Activated CD8-positive, alpha-beta memory T cell treated with anti-CD3 and anti-CD28 coated beads for 1 hour (primary cell): ENCODE results near the gene CXCL17.
"Not testable (repeated sequence)": the region's sequence is repeated elsewhere in the genome, so short reads cannot be mapped to it uniquely, and the experiment has no call there.

Experiments
- DNase-seq, 2 donors: peaks; one replicate each; pipeline ENCODE4 v3.0.0-alpha.2; 2020; ENCODE audit warnings: low read depth in 1 of 2; ENCODE audit errors: extremely low read depth in 1 of 2

CXCL17 gene, protein sequence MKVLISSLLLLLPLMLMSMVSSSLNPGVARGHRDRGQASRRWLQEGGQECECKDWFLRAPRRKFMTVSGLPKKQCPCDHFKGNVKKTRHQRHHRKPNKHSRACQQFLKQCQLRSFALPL

DNA sequence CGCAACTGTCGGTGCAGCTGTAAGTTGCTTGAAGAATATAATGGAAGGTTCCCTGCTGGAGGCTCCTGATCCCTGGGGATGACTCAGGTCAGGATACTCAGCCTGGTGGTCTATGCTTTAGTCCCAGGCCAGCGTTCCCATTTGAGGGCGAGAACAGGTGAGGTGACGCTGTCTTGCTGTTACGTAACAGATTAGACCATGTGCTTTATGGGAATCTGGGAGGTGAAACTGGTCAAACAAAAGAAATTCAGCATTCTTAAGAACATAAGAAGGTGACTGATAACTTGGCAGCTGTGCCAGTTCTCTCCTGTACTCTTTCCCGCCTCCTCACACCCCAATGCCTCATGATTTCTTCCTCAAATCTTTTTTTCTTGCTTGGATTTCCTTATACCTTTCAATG is at the start of gene CXCL17:
Gene CXCL17 (minus strand): TSS at position 114 of the 400 bp plus-strand sequence. CDS start 114 bp downstream, outside the sequence.
- no peak for DNase-seq

DNA sequence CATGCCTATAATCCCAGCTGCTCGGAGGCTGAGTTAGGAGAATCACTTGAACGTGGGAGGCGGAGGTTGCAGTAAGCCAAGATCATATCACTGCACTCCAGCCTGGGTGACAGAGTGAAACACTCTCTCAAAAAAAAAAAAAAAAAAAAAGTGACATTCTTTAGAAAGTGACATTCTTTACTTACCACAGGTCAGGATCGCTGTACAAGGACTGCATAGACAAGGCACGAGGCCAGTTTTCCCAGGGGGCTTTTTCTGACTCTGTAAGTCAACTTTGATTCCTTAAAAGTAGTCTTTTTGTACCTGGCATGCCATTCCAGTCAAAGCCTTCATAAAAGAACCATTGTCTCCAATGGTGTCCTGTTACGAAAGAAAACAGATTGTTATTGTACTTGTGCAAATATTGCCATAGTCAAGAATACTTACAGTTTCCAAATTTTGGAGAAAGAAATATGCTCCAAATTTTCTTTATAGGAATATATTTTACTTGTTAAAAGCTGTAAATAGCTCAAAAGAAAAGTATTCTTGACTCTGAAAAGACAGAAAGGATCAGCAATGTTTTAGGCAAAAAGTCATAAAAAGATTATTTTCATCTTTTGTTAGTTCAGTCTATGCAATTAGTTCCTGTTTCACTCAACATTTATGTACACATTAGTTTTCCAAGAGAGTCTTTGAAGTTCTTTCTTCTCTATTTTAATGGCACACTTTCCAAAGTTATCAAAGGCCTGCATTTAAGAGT is 46.2 kb upstream of the CXCL17 start:
- no peak for DNase-seq

DNA sequence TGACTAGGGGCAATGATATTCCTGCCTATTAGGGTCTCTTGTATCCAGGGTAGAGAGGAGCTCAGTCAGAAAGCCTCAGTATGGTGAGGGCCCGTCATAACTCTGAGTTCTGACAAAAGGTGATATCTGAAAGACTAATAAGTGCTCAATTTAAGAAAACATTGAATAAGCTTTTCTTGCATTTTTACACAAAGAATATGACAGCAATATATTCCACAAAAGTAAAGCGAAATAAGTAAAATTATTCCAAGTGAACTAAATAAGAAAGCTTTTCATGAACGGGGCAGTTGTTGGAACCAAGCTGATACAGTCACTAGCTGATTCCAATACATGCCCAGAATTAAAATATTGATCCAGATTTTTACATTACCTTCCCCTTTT is 45.0 kb upstream of the CXCL17 start:
- no peak for DNase-seq

DNA sequence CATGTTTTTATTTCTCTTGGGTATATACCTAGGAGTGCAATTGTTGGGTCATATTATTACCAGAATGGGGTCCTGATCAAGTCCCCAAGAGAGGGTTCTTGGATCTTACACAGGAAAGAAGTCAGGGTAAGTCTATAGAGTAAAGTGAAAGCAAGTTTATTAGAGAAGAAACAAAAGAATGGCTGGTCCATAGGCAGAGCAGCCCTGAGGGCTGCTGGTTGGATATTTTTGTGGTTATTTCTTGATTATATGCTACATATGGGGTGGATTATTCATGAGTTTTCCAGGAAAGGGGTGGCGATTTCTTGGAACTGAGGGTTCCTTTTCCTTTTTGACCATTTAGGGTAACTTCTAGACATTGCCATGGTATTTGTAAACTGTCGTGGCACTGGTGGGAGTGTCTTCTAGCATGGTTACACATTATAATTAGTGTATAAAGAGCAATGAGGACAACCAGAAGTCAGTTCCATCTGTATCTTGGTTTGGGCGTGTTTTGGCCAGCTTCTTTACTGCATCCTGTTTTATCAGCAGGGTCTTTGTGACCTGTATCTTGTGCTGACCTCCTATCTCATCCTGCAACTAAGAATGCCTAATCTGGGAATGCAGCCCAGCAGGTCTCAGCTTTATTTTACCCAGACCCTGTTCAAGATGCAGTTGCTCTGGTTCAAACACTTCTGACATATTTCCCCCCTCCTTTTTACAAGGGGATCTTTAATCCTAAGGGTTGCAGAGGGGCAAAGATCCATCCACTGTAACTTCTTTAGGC is 44.5 kb upstream of the CXCL17 start:
- DNase-seq, result no peak

DNA sequence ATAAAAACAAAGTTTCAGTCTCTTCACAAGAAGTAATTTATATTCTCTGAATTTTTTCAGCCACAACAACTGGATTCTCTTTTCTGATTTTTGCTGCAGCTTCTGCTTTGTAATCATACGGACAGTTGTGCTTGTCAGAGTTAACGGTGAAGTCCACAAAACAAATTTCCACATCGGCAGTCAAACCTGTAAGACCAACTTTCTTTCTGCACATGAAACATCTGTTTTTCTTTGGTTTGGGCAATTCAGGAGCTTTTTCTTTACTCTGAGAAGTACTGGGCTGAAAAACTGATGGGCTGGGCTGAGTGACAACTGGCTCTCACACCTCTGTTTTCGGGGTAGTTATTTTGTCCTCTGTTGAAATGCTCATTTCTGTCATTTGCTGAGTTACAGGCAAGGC is 42.3 kb upstream of the CXCL17 start:
- not testable (repeated sequence) for DNase-seq

DNA sequence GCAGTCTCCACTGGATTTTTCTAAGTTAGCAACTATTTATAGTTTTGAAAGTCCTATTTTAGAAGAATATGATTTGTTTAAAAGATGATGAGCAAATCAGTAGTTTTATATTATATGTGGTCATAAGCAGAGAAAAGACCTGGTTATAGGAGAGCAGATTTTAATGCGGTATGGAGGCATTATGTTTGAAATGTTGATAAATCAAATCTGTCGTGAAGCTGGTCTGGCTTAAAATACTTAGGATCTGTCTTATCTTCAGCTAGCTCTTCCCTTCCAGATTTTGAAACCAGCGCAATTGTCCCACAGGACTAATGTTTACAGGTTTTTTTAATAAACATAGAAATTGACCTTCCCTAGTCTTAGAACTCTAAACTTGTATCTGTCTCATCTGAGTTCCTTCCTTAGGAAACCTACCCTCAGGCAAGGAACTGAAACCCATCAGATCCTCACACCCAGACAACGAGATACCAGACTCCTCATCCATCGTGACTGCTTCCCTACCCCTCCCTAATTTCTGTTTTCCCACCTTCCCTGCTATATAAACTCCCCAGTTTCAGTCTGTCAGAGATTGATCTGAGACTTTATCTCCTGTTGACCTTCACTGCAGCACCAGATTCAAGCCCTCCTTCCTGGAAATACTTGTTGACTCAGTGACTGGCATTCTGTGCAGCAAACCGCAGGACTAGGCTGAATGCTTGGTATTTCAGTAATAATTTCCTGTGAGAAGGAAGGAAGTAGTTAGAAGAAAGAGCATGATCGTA is 37.8 kb upstream of the CXCL17 start:
- DNase-seq, result no peak

DNA sequence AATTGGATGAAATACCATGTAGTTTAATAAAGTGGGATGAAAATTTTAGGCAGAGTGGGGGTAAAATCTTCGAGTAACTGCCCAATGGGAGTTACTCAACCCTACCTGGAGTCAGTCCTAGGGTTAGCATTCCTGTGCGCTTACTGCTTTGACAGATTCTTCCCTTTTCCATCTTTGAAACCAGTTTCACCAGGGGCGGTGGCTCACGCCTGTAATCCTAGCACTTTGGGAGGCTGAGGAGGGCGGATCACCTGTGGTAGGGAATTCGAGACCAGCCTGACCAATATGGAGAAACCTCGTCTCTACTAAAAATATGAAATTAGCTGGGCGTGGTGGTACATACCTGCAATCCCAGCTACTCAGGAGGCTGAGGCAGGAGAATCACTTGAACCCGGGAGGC is 37.0 kb upstream of the CXCL17 start:
- DNase-seq, result no peak

DNA sequence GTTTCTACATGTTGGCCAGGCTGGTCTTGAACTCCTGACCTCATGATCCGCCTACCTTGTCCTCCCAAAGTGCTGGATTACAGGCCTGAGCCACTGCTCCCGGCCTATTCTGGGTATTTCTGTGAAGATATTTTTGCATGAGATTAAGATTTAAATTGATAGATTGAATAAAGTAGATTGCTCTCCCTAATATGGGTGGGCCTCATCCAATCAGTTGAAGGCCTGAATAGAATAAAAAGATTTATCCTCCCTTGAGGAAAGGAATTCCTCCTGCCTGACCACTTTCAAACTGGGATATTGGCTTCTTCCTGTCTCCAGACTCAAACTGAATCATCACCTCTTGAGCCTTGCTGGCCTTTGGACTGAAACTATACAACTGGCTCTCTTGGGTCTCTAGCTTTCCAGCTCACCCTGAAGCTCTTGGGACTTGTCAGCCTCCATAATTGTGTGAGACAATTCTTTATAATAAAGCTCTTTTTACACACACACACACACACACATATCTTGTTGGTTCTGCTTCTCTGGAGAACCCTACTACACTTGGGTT is 36.1 kb upstream of the CXCL17 start:
- DNase-seq, result no peak

DNA sequence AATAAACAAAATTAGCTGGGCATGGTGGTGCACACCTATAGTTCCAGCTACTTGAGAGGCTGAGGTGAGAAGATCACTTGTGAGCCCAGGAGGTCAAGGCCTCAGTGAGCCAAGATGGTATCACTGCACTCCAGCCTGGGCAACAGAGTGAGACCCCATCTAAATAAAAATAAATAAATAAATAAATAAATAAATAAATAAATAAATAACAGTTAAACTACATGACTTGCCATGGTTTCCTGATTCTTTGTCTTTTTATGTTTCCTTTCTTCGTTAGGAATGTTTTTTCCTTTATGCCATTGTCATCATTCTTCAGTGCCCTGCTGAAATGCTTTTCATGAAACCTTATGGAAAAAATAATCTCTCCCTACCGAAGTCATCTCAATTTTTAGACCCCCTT is 35.2 kb upstream of the CXCL17 start:
- no peak for DNase-seq

DNA sequence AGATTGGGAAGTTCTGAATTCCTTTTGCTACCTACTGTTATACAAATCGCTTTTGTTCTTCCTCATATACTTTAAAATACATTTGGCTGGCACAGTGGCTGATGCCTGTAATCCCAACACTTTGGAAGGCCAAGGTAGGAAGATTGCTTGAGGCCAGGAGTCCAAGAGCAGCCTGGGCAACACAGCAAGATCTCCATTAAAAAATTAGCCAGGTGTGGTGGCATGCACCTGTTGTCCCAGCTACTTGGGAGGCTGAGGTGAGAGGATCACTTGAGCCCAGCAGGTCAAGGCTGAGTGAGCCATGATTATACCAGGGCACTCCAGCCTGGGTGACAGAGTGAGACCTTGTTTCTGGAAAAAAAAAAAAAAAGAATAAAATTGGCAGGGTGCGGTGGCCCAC is 34.4 kb upstream of the CXCL17 start:
- no peak for DNase-seq

DNA sequence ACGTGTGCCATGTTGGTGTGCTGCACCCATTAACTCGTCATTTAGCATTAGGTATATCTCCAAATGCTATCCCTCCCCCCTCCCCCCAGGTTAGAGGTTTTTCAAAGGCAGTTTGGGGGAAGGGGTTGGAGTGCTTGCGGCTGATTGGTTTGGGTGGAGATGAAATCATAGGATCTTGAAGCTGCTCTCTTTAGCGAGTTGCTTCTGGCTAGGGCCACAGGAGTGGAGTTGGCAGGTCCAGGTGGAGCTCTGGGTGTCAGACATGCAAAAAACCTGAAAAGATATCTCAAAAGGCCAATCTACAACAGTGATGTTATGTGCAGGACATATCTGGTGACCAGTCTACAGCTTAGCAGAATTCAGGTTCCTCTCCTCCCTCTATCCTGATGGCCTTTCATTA is 32.6 kb upstream of the CXCL17 start:
- DNase-seq, result no peak

DNA sequence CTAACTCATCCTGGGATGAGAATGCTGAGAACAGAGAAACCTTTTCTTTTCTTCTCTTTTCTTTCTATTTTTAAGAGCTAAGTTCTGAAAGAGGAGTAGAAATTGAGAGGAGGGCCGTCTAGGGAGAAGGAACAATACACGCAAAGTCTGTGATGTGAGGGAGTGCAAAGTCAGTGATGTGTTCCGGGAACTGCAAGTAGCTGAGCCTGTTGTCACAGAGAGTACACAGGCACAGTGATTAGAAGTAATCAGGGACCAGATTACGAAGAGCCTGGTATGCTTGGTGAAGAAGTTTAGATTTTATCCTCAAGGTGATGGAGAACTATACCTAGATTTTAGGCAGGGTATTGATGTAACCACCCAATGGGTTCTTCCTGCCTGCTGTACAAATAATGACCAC is 32.0 kb upstream of the CXCL17 start:
- no peak for DNase-seq

DNA sequence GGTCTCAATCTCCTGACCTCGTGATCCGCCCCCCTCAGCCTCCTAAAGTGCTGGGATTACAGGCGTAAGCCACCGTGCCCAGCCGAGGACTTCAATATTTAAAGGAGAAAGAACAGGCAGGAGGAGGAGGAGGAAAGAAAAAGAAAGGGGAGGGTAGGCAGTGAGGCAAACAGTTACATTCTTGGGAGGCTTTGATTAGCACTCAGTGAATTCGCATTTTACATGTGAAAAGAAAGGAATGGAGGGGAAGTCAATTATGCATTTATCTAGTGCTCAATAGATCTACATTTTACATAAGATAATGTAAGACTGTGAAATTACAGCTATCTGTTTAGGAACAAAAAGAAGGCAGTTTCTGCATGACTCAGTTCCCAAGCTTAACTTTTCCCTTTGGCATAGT is 30.9 kb upstream of the CXCL17 start:
- DNase-seq, result no peak

DNA sequence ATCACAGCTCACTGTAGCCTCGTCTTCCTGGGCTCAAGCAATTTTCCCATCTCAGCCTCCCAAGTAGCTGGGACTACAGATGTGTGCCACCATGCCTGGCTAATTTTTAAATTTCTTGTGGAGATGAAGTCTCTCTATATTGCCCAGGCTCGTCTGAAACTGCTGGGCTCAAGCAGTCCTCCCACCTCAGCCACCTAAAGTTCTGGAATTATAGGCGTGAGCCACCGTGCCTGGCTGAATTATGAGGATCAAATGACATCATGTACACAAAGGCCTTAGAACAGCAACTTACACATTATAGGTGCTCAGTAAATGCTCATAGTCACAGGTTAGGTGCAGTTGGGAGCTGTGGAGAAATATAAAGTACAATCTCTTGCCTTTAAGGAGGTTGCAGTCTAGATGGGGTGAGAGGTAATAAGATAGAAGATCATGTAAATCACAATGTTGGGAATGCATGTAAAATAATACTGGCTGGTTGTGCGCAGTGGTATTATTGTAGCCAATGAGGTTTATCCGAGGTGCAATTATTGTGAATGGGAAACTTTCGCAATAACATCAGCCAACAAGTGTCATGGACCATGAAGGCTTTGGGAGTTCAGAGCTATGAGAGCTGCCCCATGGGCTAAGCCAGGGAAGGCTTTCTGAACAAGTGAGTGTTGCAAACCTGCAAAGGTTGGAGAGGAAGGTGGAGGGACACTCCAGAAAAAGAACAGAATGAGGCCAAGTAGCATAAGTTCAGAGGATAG is 29.8 kb upstream of the CXCL17 start:
- DNase-seq, result no peak

DNA sequence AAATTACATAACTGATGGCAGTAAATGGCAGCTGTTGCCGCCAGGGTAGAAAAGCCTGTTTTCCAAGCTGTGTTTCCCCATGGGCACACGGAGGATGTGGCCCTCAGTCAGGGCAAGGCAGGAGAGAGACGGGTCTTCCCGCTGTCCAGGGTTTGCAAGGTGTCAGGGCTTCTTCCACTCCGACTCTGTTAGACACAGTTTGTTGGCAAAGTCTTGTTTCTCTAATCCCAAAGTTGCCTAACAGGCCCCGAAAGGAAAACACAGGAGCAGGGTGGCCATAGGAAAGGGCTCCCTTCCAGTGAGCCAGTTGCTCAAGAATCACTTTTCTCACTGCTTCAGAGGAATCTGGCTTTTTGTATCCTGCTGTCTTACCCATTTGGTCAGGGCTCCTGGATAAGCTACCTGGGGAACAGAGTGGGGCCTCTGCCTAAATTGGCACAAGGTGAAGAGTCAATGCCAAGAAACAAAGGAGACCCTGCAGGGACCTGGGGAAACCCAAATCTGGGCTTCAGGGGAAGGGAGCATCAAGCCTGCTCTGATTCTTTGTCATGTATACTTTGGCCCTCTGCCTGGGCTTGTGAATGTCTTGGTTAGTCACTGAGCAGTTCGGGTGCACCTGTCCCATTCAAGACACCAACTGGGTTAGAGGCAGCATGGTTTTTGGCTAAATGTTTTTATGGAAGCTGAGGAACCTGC is 29.0 kb upstream of the CXCL17 start:
- no peak for DNase-seq

DNA sequence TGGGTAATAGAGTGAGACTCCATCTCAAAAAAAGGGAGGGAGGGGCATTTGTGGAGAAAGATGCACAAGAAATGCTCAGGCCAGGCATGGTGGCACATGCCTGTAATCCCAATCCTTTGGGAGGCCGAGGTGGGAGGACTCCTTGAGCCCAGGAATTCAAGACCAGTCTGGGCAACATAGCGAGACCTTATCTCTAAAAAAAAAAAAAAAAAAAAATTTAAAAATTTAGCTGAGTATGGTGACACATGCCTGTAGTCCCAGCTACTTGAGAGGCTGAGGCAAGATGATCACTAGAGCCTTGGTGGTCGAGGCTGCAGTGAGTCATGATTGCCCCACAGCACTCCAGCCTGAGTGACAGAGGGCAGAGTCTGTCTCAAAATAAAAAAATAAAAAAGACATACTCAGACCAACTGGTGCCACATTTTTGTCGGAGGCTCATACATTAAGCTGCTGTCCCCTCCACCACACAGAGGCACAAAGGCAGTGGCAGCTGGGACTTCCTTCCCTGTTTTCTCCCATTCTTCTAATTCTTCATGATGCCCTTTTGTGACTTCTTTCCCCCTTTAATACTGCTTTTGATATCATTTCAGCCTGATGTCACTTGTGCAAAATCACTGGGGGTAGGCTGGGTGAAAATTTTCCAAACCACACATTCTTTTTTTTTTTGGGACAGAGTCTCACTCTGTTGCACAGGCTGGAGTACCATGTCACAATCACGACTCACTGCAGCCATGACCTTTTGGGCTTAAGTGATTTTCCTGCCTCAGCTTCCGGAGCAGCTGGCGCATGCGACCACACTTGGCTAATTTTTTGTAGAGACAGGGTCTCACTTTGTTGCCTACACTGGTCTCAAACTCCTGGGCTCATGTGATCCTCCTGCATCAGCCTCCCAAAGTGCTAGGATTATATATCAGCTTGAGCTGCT is 26.8 kb upstream of the CXCL17 start:
- DNase-seq, result no peak

DNA sequence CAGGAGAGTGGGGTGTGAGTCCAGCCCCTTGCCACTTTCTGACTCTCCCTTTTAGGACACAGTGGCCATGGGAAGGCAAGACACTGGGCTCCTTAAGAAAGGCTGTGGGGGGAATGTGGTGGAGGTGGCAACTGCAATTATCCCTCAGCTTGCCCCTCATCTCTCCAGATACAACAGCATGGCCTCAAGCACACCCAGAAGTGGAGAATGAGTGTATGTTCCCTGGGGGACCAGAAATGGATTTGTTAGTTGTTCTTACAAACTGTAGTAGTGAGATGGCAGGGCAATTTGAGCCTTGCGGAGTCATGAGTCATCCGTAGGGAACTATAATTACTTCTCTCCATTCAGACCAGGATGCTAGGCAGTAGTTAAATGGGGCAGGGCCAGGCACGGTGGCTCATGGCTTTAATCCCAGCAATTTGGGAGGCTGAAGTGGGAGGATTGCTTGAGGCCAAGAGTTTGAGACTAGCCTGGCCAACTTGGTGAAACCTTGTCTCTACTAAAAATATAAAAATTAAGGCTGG is 25.6 kb upstream of the CXCL17 start:
- DNase-seq, result no peak

DNA sequence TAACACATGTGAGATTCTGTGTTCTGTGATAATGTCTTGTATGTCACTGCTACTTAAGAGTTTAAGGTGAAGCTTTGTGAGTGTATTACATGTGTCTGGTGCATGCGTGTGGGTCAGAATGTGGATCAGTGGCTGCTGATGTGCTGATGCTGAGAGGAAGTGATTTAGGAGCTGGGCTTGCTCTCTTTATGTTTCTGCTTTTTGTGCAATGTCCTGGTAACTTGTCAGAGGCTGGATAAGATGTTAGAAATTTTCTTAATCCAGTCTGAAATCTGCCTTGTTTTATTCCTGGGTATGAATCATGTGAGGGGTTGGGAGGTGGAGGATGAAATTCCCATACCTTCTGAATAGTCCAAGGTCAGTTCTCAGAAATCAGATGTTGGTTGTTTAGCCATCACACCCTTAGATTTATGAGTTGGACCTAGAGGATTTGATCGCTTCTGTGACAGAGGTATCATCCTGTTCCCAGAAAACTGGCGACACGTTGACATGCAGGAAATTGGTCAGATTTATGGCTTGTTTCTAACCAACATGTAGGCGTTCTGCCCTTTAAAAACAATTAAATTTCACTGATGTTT is 24.5 kb upstream of the CXCL17 start:
- no peak for DNase-seq
